ENCODE data around the gene PFDN1.

PFDN1 gene

DNA sequence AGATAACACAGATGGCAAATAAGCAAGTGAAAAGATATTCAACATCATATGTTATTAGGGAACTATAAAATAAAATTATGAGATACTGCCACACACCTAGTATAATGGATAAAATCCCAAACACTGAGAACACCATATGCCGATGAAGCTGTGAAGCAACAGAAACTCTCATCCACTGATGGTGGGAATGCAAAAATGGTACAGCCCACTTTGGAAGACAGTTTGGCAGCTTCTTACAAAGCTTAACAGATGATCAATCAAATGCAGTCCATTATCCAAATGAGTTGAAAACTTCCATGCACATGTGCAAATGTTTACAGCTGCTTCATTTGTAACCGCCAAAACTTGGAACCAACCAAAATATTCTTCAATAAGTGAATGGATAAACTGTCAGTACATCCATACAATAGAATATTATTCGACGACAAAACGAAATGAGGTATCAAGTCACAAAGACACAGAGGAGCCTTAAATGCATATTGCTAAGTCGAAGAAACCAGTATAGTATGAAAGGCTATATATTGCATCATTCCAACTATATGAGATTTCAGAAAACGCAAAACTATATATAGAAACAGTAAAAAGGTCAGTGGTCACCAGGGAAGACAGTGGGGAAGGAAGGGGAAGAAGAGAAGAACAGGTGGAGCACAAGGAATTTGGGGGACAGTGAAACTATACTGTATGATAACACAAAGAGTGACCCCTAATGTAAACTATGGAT lies 14.9 kb downstream of the PFDN1 start (continued):
- TF ChIP-seq, protein P1, sequence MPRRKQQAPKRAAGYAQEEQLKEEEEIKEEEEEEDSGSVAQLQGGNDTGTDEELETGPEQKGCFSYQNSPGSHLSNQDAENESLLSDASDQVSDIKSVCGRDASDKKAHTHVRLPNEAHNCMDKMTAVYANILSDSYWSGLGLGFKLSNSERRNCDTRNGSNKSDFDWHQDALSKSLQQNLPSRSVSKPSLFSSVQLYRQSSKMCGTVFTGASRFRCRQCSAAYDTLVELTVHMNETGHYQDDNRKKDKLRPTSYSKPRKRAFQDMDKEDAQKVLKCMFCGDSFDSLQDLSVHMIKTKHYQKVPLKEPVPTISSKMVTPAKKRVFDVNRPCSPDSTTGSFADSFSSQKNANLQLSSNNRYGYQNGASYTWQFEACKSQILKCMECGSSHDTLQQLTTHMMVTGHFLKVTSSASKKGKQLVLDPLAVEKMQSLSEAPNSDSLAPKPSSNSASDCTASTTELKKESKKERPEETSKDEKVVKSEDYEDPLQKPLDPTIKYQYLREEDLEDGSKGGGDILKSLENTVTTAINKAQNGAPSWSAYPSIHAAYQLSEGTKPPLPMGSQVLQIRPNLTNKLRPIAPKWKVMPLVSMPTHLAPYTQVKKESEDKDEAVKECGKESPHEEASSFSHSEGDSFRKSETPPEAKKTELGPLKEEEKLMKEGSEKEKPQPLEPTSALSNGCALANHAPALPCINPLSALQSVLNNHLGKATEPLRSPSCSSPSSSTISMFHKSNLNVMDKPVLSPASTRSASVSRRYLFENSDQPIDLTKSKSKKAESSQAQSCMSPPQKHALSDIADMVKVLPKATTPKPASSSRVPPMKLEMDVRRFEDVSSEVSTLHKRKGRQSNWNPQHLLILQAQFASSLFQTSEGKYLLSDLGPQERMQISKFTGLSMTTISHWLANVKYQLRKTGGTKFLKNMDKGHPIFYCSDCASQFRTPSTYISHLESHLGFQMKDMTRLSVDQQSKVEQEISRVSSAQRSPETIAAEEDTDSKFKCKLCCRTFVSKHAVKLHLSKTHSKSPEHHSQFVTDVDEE (CRISPR knock-in tag; IDR thresholded peaks at IDR 0.05), result no peak

DNA sequence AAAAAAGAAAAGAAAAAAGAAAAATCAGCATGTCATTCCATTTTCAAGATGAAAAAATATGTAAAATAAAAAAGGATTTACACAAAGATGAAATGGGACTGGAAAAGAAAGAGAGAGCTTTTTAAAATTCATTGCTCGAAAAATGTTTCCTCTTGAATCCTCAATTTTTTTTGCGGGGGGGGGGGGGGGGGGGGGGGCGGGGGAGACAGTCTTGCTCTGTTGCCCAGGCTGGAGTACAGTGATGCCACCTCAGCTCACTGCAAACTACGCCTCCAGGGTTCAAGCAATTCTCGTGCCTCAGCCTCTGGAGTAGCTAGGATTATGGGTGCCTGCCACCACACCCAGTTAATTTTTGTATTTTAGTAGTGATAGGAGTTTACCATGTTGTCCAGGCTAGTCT lies 16.5 kb downstream of the PFDN1 start:
- no peak for ATAC-seq

DNA sequence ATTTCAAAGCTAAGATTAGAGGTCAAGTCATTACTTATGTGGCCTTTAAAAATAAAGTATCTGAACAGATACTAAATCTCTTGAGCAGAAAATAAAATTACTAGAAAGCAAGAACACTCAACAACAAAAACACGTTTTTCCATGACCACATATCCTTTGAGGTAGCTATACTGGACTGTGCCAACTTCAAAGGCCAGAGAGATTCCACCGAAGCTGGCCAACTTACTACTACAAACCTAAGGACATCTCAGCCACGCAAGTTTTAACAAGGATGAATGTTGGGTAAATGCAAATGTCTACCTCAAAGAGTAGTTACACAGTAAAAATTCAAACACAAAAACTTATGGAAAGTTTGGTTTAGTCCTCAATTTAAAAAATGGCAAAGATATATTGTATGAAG lies 18.9 kb downstream of the PFDN1 start:
- ATAC-seq, result no peak
- no peak for TF ChIP-seq ISL1 (CRISPR knock-in tag; IDR thresholded peaks at IDR 0.05)
- TF ChIP-seq CSDC2 (CRISPR knock-in tag; IDR thresholded peaks at IDR 0.05), result no peak
- no peak for TF ChIP-seq BACH2 (CRISPR knock-in tag; IDR thresholded peaks at IDR 0.05; ENCODE audit: borderline replicate concordance)
- TF ChIP-seq ZFP3 (CRISPR knock-in tag; IDR thresholded peaks at IDR 0.05), result no peak
- TF ChIP-seq, protein P2, sequence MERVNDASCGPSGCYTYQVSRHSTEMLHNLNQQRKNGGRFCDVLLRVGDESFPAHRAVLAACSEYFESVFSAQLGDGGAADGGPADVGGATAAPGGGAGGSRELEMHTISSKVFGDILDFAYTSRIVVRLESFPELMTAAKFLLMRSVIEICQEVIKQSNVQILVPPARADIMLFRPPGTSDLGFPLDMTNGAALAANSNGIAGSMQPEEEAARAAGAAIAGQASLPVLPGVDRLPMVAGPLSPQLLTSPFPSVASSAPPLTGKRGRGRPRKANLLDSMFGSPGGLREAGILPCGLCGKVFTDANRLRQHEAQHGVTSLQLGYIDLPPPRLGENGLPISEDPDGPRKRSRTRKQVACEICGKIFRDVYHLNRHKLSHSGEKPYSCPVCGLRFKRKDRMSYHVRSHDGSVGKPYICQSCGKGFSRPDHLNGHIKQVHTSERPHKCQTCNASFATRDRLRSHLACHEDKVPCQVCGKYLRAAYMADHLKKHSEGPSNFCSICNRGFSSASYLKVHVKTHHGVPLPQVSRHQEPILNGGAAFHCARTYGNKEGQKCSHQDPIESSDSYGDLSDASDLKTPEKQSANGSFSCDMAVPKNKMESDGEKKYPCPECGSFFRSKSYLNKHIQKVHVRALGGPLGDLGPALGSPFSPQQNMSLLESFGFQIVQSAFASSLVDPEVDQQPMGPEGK (CRISPR knock-in tag; IDR thresholded peaks at IDR 0.05; ENCODE audit: borderline replicate concordance), result no peak
- TF ChIP-seq, protein P3, sequence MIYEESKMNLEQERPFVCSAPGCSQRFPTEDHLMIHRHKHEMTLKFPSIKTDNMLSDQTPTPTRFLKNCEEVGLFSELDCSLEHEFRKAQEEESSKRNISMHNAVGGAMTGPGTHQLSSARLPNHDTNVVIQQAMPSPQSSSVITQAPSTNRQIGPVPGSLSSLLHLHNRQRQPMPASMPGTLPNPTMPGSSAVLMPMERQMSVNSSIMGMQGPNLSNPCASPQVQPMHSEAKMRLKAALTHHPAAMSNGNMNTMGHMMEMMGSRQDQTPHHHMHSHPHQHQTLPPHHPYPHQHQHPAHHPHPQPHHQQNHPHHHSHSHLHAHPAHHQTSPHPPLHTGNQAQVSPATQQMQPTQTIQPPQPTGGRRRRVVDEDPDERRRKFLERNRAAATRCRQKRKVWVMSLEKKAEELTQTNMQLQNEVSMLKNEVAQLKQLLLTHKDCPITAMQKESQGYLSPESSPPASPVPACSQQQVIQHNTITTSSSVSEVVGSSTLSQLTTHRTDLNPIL (CRISPR knock-in tag; IDR thresholded peaks at IDR 0.05; ENCODE audit: low read depth), result no peak
- no peak for TF ChIP-seq ZNF565 (CRISPR knock-in tag; conservative IDR thresholded peaks at IDR 0.05; ENCODE audit: low read depth)
- no peak for TF ChIP-seq TOX (CRISPR knock-in tag; IDR thresholded peaks at IDR 0.05; ENCODE audit: borderline replicate concordance)
- no peak for TF ChIP-seq ARNTL (CRISPR knock-in tag; IDR thresholded peaks at IDR 0.05; ENCODE audit: borderline replicate concordance, low read depth)
- TF ChIP-seq, protein P4, sequence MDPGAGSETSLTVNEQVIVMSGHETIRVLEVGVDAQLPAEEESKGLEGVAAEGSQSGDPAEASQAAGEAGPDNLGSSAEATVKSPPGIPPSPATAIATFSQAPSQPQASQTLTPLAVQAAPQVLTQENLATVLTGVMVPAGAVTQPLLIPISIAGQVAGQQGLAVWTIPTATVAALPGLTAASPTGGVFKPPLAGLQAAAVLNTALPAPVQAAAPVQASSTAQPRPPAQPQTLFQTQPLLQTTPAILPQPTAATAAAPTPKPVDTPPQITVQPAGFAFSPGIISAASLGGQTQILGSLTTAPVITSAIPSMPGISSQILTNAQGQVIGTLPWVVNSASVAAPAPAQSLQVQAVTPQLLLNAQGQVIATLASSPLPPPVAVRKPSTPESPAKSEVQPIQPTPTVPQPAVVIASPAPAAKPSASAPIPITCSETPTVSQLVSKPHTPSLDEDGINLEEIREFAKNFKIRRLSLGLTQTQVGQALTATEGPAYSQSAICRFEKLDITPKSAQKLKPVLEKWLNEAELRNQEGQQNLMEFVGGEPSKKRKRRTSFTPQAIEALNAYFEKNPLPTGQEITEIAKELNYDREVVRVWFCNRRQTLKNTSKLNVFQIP (CRISPR knock-in tag; IDR thresholded peaks at IDR 0.05; ENCODE audit: borderline replicate concordance, low read depth), result no peak
- no peak for TF ChIP-seq ZFP30 (CRISPR knock-in tag; IDR thresholded peaks at IDR 0.05)
- no peak for TF ChIP-seq TCF4 (CRISPR knock-in tag; IDR thresholded peaks at IDR 0.05; ENCODE audit: borderline replicate concordance)

More for the DNA sequence above, 16.5 kb downstream of the PFDN1 start:
- TF ChIP-seq GLIS3 (CRISPR knock-in tag; IDR thresholded peaks at IDR 0.05), result no peak
- no peak for TF ChIP-seq TOX (CRISPR knock-in tag; IDR thresholded peaks at IDR 0.05; ENCODE audit: borderline replicate concordance)
- TF ChIP-seq ZC3H10 (CRISPR knock-in tag; IDR thresholded peaks at IDR 0.05), result no peak
- TF ChIP-seq BACH2 (CRISPR knock-in tag; IDR thresholded peaks at IDR 0.05; ENCODE audit: borderline replicate concordance), result no peak
- no peak for TF ChIP-seq PPARA (CRISPR knock-in tag; IDR thresholded peaks at IDR 0.05; ENCODE audit: borderline replicate concordance)
- no peak for TF ChIP-seq ZNF70 (CRISPR knock-in tag; IDR thresholded peaks at IDR 0.05)
- no peak for TF ChIP-seq ZFP3 (CRISPR knock-in tag; IDR thresholded peaks at IDR 0.05)
- TF ChIP-seq ZNF565 (CRISPR knock-in tag; conservative IDR thresholded peaks at IDR 0.05; ENCODE audit: low read depth), result no peak
- TF ChIP-seq, protein P1 (CRISPR knock-in tag; IDR thresholded peaks at IDR 0.05), result no peak
- TF ChIP-seq, protein P4 (CRISPR knock-in tag; IDR thresholded peaks at IDR 0.05; ENCODE audit: borderline replicate concordance, low read depth), result no peak
- no peak for TF ChIP-seq ISL1 (CRISPR knock-in tag; IDR thresholded peaks at IDR 0.05)
- no peak for TF ChIP-seq RARB (CRISPR knock-in tag; IDR thresholded peaks at IDR 0.05)
- no peak for TF ChIP-seq CSDC2 (CRISPR knock-in tag; IDR thresholded peaks at IDR 0.05)
- TF ChIP-seq TCF4 (CRISPR knock-in tag; IDR thresholded peaks at IDR 0.05; ENCODE audit: borderline replicate concordance), result no peak
- TF ChIP-seq, protein P2 (CRISPR knock-in tag; IDR thresholded peaks at IDR 0.05; ENCODE audit: borderline replicate concordance), result no peak
- TF ChIP-seq ZFP30 (CRISPR knock-in tag; IDR thresholded peaks at IDR 0.05), result no peak
- no peak for TF ChIP-seq OSR1 (CRISPR knock-in tag; IDR thresholded peaks at IDR 0.05)

Measured in SK-N-SH treated with all-trans-retinoic acid at 6 μM for 48 hours (cell line).